Measurements from ENCODE around the gene GPR132. TPM values are rescaled to one million over a fixed set of nuclear protein-coding genes. Genes with fewer than 3 reads are reported as not detected.

GPR132 gene
- total RNA-seq, 1 donor from 2014 or later = 27.1 TPM

- H3K4me3 Mint-ChIP-seq (ENCODE audit: low read depth) = no peak overlapping the region
- H3K4me1 Mint-ChIP-seq (ENCODE audit: low read depth) = peaks cover 10% of the 10 kb centered on the region
- peaks cover 2% of the 10 kb centered on the region for H3K27me3 Mint-ChIP-seq (ENCODE audit: low read depth)
- intact Hi-C loops (cut with micrococcal nuclease) = no loop called here
- no peaks in the 10 kb centered on the region for H3K36me3 Mint-ChIP-seq (ENCODE audit: low read depth)
- H3K9me3 Mint-ChIP-seq = no peaks in the 10 kb centered on the region
- DNase-seq (ENCODE audit: low spot score) = no peak
- H3K27ac Mint-ChIP-seq = no peak overlapping the region
Observed at GRCh38 chr14:105077649-105077995, 12.4 kb upstream of the GPR132 start.

DNA sequence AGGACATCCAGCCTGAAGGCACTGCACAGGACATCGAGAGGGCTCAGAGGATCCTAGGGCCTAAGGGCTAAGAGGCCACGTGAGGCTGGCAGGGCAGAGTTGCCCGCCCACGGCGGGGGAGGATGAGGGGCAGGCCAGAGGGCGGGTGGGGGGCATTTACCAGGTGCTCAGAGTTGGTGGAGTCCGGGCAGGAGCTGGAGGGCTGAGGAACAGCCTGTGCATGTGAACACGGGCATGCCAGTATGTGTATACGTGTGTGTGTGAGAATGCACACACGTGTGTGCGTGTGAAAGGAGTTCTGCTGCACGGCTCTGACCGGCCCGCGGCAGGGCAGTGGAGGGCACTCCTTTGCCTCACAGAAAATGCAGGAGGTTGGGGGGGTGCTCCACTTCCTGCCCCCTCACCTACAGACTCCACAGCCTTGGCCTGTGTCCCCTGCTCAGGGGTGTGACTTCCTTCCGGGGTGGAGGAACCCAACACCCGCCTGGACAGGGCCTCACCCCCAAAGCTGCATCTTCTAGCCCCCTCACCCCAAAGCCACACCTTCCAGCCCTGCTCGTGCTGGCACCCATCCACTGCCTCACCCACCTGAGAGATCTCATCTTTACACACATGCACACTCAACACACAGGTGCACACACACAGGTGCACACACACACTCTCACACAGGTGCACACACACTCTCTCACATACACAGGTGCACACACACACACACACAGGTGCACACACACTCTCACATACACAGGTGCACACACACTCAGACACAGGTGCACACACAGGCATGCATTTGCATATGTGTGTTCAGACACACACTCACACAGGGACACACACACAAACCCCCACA is 11.8 kb upstream of the GPR132 start:
- intact Hi-C loops (cut with micrococcal nuclease) = no loop called here
- Mint-ChIP-seq H3K4me3 (ENCODE audit: low read depth) (no peak overlapping the region), H3K27me3 (ENCODE audit: low read depth) (peaks cover 2% of the 10 kb centered on the region), H3K27ac (no peak overlapping the region), H3K9me3 (no peaks in the 10 kb centered on the region), H3K36me3 (ENCODE audit: low read depth) (no peaks in the 10 kb centered on the region), H3K4me1 (ENCODE audit: low read depth) (peaks cover 14% of the 10 kb centered on the region)
- DNase-seq (ENCODE audit: low spot score) = no peak

DNA sequence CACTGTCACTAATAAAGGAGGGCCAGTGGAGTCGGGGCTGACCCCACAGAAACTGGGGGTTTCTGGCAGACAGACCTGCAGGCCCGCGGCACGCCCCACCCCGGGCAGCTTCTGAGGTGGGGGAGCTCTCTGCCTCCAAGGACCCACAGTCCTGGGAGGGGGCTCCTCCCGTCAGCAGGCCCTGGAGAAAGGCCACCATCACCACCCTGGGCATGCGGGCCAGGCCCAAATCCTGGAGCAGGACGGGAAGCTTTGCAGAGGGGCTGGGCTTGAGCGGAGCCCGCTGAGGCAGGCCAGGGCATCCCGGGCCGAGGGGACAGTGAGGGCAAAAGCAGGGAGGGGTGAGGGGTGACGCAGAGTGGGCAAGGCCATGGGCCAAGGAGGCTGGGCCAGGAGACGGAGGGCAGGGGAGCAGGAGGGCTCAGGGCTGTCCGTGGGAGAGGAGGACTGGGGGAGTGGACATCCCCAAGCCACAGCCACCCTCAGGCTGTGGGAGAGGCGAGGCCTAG is 11.1 kb upstream of the GPR132 start:
- Mint-ChIP-seq H3K4me3 (ENCODE audit: low read depth) (no peak overlapping the region), H3K27ac (no peak overlapping the region), H3K4me1 (ENCODE audit: low read depth) (peaks cover 14% of the 10 kb centered on the region), H3K27me3 (ENCODE audit: low read depth) (no peaks in the 10 kb centered on the region), H3K9me3 (no peaks in the 10 kb centered on the region), H3K36me3 (ENCODE audit: low read depth) (no peaks in the 10 kb centered on the region)
- intact Hi-C loops (cut with micrococcal nuclease) = no loop called here
- DNase-seq (ENCODE audit: low spot score) = no peak

DNA sequence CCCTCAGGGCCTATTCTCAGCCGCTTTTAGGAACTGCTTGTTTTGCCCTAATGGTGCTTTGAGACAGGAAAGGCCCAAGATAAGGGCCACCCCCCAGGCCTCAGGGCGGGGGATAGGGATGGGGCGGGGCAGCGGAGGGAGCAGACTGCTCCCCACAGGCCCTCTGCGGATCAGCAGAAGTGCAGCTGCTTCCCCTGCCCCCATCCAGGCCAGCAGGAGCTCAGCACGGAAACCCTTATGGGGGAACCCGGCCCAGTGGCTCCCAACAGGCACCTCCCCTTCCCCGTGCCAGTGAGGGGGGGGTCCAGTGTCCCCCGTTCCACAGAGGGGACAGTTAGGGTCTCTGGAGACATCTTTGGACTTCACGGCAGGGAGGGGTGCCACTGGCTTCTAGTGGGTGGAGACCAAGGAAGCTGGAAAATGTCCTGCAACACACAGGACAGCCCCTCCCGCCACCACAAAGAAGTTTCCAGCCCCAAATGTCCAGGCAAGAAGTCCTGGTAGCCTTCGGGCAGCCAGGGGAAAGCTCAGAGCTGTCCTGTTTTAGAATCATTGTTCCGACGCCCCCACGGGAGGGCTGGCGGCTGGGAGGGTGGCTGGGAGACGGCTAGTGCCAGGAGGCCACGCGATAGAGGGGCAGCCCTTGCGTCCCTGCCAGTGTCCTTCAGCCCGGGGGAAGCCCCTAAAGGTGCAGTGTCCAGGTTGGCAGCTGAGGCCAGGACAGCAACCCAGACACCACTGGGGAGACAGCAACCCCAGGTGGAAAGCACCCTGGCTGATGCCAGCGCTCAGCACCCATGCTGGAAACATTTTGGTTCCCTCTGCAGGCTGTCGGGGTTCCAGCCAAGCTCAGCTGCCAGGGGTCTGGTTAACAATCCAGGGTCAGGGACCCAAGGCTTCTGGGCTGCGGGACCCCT is 10.4 kb upstream of the GPR132 start:
- Mint-ChIP-seq H3K4me1 (ENCODE audit: low read depth) (peaks cover 13% of the 10 kb centered on the region), H3K4me3 (ENCODE audit: low read depth) (no peak overlapping the region), H3K36me3 (ENCODE audit: low read depth) (no peaks in the 10 kb centered on the region), H3K27ac (no peak overlapping the region), H3K9me3 (no peaks in the 10 kb centered on the region), H3K27me3 (ENCODE audit: low read depth) (no peaks in the 10 kb centered on the region)
- intact Hi-C loops (cut with micrococcal nuclease) = no loop called here
- no peak for DNase-seq (ENCODE audit: low spot score)

DNA sequence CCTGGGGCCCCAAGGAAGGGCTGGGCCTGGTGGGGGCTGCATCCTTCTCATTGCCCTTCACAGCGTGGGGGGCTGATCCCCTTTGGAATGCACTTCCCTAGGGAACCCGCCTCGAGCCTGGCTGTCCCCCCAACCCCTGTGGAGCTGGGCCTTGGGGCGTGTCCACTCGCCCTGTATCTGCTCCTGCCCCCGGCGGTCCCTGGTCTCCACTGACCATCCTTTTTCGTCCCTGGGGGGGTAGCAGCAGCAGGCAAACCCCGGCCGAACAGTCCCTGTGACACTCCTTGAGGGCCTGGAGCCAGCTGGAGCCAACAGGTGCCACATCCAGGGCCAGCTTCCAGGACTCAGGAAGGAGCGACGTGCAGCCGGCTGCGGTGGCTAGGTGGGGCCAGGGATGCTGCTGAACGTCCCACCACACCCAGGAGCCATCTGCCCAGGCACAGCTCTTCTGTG is 9.4 kb upstream of the GPR132 start:
- intact Hi-C loops (cut with micrococcal nuclease) = no loop called here
- DNase-seq (ENCODE audit: low spot score) = no peak
- no peaks in the 10 kb centered on the region for H3K36me3 Mint-ChIP-seq (ENCODE audit: low read depth)
- H3K4me1 Mint-ChIP-seq (ENCODE audit: low read depth) = peaks cover 23% of the 10 kb centered on the region
- H3K9me3 Mint-ChIP-seq = no peaks in the 10 kb centered on the region
- H3K27ac Mint-ChIP-seq = no peak overlapping the region
- no peaks in the 10 kb centered on the region for H3K27me3 Mint-ChIP-seq (ENCODE audit: low read depth)
- H3K4me3 Mint-ChIP-seq (ENCODE audit: low read depth) = no peak overlapping the region

- peaks cover 26% of the 10 kb centered on the region for H3K4me1 Mint-ChIP-seq (ENCODE audit: low read depth)
Observed at GRCh38 chr14:105073720-105074600, 8.7 kb upstream of the GPR132 start.

DNA sequence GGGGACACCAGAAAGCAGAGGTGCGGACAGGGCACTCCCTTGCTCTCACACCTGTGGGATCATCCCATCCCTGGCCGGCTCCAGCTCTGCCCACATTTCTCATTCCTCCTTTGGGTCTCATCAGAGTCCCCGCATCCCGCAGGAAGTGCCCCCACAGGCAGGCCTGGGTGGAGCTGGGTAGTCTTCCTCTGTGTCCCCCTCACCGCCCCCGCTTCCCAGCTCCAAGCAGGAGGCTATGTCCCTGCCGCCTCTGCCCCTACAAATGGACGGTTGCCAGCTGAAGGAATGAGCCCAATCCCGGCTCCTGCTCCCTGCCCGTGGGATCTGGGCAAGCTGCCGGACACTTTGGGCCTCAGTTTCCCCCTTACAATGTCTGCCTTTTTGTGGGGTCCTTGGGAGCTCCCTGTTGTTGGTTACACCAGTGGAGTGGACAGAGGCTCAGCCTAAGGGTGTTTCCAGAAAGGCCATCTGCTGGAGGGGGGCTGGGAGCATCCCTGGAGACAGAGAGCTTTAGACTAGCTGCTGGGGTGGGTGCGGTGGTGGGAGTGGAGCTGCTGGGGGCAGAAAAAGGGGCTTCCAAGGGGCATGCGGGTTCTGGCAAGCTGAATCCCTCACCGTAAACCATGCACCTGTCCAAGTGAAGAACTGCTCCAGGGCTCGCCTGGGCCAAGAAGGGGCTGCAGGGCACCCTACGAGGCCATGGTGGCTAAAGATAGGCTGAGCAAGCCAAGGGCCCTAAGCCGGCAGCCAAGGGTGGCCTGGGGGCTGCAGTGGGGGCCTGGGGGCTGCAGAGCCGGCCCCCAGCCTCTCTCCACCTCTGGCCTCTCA is 7.9 kb upstream of the GPR132 start:
- no peak overlapping the region for H3K27ac Mint-ChIP-seq
- H3K4me1 Mint-ChIP-seq (ENCODE audit: low read depth) = peaks cover 29% of the 10 kb centered on the region
- no peaks in the 10 kb centered on the region for H3K36me3 Mint-ChIP-seq (ENCODE audit: low read depth)
- DNase-seq (ENCODE audit: low spot score) = no peak
- no peaks in the 10 kb centered on the region for H3K27me3 Mint-ChIP-seq (ENCODE audit: low read depth)
- no peaks in the 10 kb centered on the region for H3K9me3 Mint-ChIP-seq
- H3K4me3 Mint-ChIP-seq (ENCODE audit: low read depth) = no peak overlapping the region
- intact Hi-C loops (cut with micrococcal nuclease) = no loop called here

More at GRCh38 chr14:105073720-105074600, 8.7 kb upstream of the GPR132 start:
- no peaks in the 10 kb centered on the region for H3K36me3 Mint-ChIP-seq (ENCODE audit: low read depth)
- intact Hi-C loops (cut with micrococcal nuclease) = no loop called here
- H3K27ac Mint-ChIP-seq = no peak overlapping the region
- H3K27me3 Mint-ChIP-seq (ENCODE audit: low read depth) = no peaks in the 10 kb centered on the region
- H3K4me3 Mint-ChIP-seq (ENCODE audit: low read depth) = no peak overlapping the region
- DNase-seq (ENCODE audit: low spot score) = no peak
- no peaks in the 10 kb centered on the region for H3K9me3 Mint-ChIP-seq

GRCh38 chr14:105072381-105072861 is 7.2 kb upstream of the GPR132 start:
- Mint-ChIP-seq H3K9me3 (no peaks in the 10 kb centered on the region), H3K36me3 (ENCODE audit: low read depth) (no peaks in the 10 kb centered on the region), H3K4me3 (ENCODE audit: low read depth) (no peak overlapping the region), H3K27me3 (ENCODE audit: low read depth) (no peaks in the 10 kb centered on the region), H3K27ac (no peak overlapping the region), H3K4me1 (ENCODE audit: low read depth) (peaks cover 30% of the 10 kb centered on the region)
- intact Hi-C loops (cut with micrococcal nuclease) = no loop called here
- no peak for DNase-seq (ENCODE audit: low spot score)

GRCh38 chr14:105071942-105072341 is 6.7 kb upstream of the GPR132 start:
- Mint-ChIP-seq H3K9me3 (no peaks in the 10 kb centered on the region), H3K4me3 (ENCODE audit: low read depth) (no peak overlapping the region), H3K36me3 (ENCODE audit: low read depth) (no peaks in the 10 kb centered on the region), H3K4me1 (ENCODE audit: low read depth) (peaks cover 30% of the 10 kb centered on the region), H3K27ac (no peak overlapping the region), H3K27me3 (ENCODE audit: low read depth) (no peaks in the 10 kb centered on the region)
- DNase-seq (ENCODE audit: low spot score) = no peak
- intact Hi-C loops (cut with micrococcal nuclease) = no loop called here

GRCh38 chr14:105071326-105071725 is 6.1 kb upstream of the GPR132 start:
- Mint-ChIP-seq H3K9me3 (no peaks in the 10 kb centered on the region), H3K27ac (no peak overlapping the region), H3K27me3 (ENCODE audit: low read depth) (no peaks in the 10 kb centered on the region), H3K4me3 (ENCODE audit: low read depth) (no peak overlapping the region), H3K4me1 (ENCODE audit: low read depth) (peaks cover 31% of the 10 kb centered on the region), H3K36me3 (ENCODE audit: low read depth) (no peaks in the 10 kb centered on the region)
- intact Hi-C loops (cut with micrococcal nuclease) = no loop called here
- no peak for DNase-seq (ENCODE audit: low spot score)

GRCh38 chr14:105070760-105071137 is 5.5 kb upstream of the GPR132 start:
- peak overlapping the region; percentile 78 for H3K27ac Mint-ChIP-seq

More at GRCh38 chr14:105070760-105071137, 5.5 kb upstream of the GPR132 start:
- H3K4me3 Mint-ChIP-seq (ENCODE audit: low read depth) = no peak overlapping the region
- intact Hi-C loops (cut with micrococcal nuclease) = no loop called here
- H3K9me3 Mint-ChIP-seq = no peaks in the 10 kb centered on the region
- DNase-seq (ENCODE audit: low spot score) = no peak
- H3K27me3 Mint-ChIP-seq (ENCODE audit: low read depth) = no peaks in the 10 kb centered on the region
- H3K36me3 Mint-ChIP-seq (ENCODE audit: low read depth) = no peaks in the 10 kb centered on the region
- peaks cover 31% of the 10 kb centered on the region for H3K4me1 Mint-ChIP-seq (ENCODE audit: low read depth)

Measured in activated T-helper 2 cell treated with anti-CD3 and anti-CD28 coated beads, Interferon-gamma antibody, Interleukin-2, Interleukin-4, amounts not matched to agents 10 μg/mL and 5 μg/mL and 100 μg/mL, durations not matched to agents 14 hours and 24 hours and 36 hours (primary cell).